Lower leg skin (tissue), 3 donors: ENCODE results near the gene GIPR.

ENCODE experiments used
- POLR2A ChIP-seq, 2 donors: fragments of 450-650 bp; IDR thresholded peaks; one replicate each; pipeline ENCODE4 v1.6.1; 2016 to 2017; ENCODE audit warnings: antibody characterized with exemption in 2 of 2, mild to moderate bottlenecking in 1 of 2, moderate library complexity in 1 of 2
- TF ChIP-seq, protein P1 (sequence below), 3 donors: fragments of 450-650 bp; IDR thresholded peaks; one replicate each; pipeline ENCODE4 v1.5.1; 2016; ENCODE audit warnings: antibody characterized with exemption in 3 of 3, mild to moderate bottlenecking in 3 of 3, moderate library complexity in 2 of 3

DNA sequence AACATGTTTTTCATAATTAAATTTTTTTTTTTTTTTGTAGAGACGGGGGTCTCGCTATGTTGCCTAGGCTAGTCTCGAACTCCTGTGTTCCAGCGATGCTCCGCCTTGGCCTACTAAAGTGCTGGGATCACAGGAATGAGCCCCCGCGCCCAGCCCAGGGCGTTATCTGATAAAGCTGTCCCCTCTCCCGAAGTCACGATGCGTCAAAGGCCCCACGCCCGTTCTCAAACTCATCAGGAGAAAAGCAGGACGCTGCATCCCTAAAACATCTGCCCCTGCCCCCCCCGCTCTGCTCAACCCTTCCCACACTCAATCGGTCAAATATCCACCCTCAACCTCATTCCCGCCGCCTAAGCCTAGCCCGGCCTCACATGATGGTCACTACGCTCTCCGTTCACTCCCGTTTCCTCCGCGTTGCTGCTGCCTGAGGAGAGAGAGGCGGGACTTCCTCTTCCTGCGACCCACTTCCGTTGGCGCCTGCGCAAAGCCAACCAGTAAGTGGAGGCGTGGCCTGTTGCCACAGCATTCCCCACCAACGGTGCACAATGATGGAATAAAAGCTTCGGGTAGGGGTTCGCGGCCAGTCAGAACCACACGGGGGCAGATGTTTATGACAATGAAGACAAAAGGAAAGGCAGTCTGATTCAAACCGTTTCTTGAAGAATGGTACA, 23.6 kb downstream of the GIPR start, which contains the start of gene SNRPD2:
- TF ChIP-seq, protein P1, sequence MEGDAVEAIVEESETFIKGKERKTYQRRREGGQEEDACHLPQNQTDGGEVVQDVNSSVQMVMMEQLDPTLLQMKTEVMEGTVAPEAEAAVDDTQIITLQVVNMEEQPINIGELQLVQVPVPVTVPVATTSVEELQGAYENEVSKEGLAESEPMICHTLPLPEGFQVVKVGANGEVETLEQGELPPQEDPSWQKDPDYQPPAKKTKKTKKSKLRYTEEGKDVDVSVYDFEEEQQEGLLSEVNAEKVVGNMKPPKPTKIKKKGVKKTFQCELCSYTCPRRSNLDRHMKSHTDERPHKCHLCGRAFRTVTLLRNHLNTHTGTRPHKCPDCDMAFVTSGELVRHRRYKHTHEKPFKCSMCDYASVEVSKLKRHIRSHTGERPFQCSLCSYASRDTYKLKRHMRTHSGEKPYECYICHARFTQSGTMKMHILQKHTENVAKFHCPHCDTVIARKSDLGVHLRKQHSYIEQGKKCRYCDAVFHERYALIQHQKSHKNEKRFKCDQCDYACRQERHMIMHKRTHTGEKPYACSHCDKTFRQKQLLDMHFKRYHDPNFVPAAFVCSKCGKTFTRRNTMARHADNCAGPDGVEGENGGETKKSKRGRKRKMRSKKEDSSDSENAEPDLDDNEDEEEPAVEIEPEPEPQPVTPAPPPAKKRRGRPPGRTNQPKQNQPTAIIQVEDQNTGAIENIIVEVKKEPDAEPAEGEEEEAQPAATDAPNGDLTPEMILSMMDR (IDR thresholded peaks at IDR 0.05), result no peak
- peak in 1 of 2 donors; percentile 78 for TF ChIP-seq POLR2A (IDR thresholded peaks at IDR 0.05)
